ENCODE measurements around the gene MPHOSPH8.

DNA sequence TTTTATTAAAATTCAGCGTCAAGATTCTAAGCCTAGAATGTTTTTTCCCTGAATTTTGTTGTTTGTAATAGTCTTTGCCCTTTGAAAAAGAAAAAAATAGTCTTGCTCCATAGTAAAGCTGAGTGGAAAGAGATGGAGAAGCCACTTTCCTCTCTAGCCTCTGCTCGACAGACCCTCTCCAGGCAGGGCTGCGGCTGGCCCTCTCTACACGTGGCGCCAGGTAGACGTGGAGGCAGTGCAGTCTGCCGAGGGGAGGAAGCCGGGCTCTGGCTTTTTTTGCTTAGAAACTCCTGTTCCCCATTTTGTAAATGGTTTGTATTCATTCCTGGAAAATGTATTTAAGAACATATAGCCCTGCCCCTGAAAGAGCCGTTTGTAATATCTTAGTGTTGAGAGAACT, 35.3 kb downstream of the MPHOSPH8 start:
- TF ChIP-seq CTCF (IDR thresholded peaks at IDR 0.05) (no peak), POLR2AphosphoS5 (IDR thresholded peaks at IDR 0.05) (no peak), EP300 (IDR thresholded peaks at IDR 0.05; ENCODE audit: low read depth) (no peak)

Measured in transverse colon (tissue), 4 donors.